Astrocyte (in vitro differentiated cells and primary cell): ENCODE data around the gene AP3S1. TPM values are rescaled to one million over a fixed set of nuclear protein-coding genes. Genes with fewer than 3 reads are reported as not detected.

Source experiments
- DNase-seq: peaks from one replicate; pipeline ENCODE4 v3.0.0-alpha.2; 2010; ENCODE audit warnings: low read depth
- FAIRE-seq: peaks from 2 replicates; lab custom pipeline; 2011; peaks lifted over from hg19 to GRCh38; lab: Jason Lieb, UNC
- H2AFZ ChIP-seq: 2 replicates; pipeline ENCODE4 v1.6.0; 2012; ENCODE audit warnings: low read depth, low read length, inconsistent platforms
- H3K27ac ChIP-seq: 2 replicates; pipeline ENCODE4 v1.5.1; 2011; ENCODE audit warnings: low read depth, low read length, inconsistent platforms
- H3K27me3 ChIP-seq: 2 replicates; pipeline ENCODE4 v1.6.0; 2011; ENCODE audit warnings: low read length, inconsistent platforms; ENCODE audit not compliant: insufficient read depth
- H3K36me3 ChIP-seq: 2 replicates; pipeline ENCODE4 v1.5.1; 2011; ENCODE audit warnings: low read length, inconsistent platforms; ENCODE audit not compliant: insufficient read depth
- H3K4me1 ChIP-seq: 2 replicates; pipeline ENCODE4 v1.5.1; 2011; ENCODE audit warnings: low read length, inconsistent platforms; ENCODE audit not compliant: insufficient read depth
- H3K4me2 ChIP-seq: 2 replicates; pipeline ENCODE4 v1.6.0; 2012; ENCODE audit warnings: low read length, inconsistent platforms
- H3K4me3 ChIP-seq: 2 replicates; pipeline ENCODE4 v1.5.1; 2011; ENCODE audit warnings: low read depth, mild to moderate bottlenecking, low read length, inconsistent platforms; ENCODE audit not compliant: insufficient read depth
- H3K79me2 ChIP-seq: 2 replicates; pipeline ENCODE4 v1.6.0; 2012; ENCODE audit warnings: mild to moderate bottlenecking, low read length, inconsistent platforms; ENCODE audit not compliant: insufficient read depth
- H3K9ac ChIP-seq: 2 replicates; pipeline ENCODE4 v1.6.0; 2012; ENCODE audit warnings: mild to moderate bottlenecking, low read length, inconsistent platforms
- H3K9me3 ChIP-seq: 2 replicates; pipeline ENCODE4 v1.5.1; 2012; ENCODE audit warnings: low read depth, mild to moderate bottlenecking, low read length, inconsistent platforms; ENCODE audit not compliant: insufficient read depth
- H4K20me1 ChIP-seq: 2 replicates; pipeline ENCODE4 v1.6.0; 2012; ENCODE audit warnings: low read length, inconsistent platforms; ENCODE audit not compliant: insufficient read depth
- H3K27ac Mint-ChIP-seq: one replicate; pipeline ENCODE4 v1.8.0; 2021; ENCODE audit warnings: mild to moderate bottlenecking, mixed read lengths; ENCODE audit not compliant: unreplicated experiment
- H3K27me3 Mint-ChIP-seq: one replicate; pipeline ENCODE4 v1.8.0; 2021; ENCODE audit warnings: low read depth, mixed read lengths; ENCODE audit not compliant: unreplicated experiment
- H3K36me3 Mint-ChIP-seq: one replicate; pipeline ENCODE4 v1.8.0; 2021; ENCODE audit warnings: low read depth, mixed read lengths; ENCODE audit not compliant: unreplicated experiment
- H3K4me1 Mint-ChIP-seq: one replicate; pipeline ENCODE4 v1.8.0; 2021; ENCODE audit warnings: low read depth, mixed read lengths; ENCODE audit not compliant: unreplicated experiment
- H3K4me3 Mint-ChIP-seq: one replicate; pipeline ENCODE4 v1.8.0; 2021; ENCODE audit warnings: mild to moderate bottlenecking, moderate library complexity, mixed read lengths; ENCODE audit not compliant: unreplicated experiment
- H3K9me3 Mint-ChIP-seq: one replicate; pipeline ENCODE4 v1.8.0; 2021; ENCODE audit warnings: mild to moderate bottlenecking, mixed read lengths; ENCODE audit not compliant: unreplicated experiment
- CTCF ChIP-seq: IDR thresholded peaks from 2 replicates; pipeline ENCODE4 v1.5.1; 2011; ENCODE audit warnings: low read depth, mild to moderate bottlenecking, inconsistent platforms, low read length, moderate library complexity; ENCODE audit not compliant: insufficient read depth
- EZH2 ChIP-seq: IDR thresholded peaks from 2 replicates; pipeline ENCODE4 v1.6.1; 2012; ENCODE audit warnings: mild to moderate bottlenecking, low read length, inconsistent platforms; ENCODE audit not compliant: insufficient read depth
- total RNA-seq: library from RNA; stranded (reverse); gene quantifications from 2 replicates; pipeline ENCODE4 v1.2.1, GENCODE V29; 2021

Gene AP3S1
- total RNA-seq, 1 donor from 2014 or later = 108 TPM

DNA sequence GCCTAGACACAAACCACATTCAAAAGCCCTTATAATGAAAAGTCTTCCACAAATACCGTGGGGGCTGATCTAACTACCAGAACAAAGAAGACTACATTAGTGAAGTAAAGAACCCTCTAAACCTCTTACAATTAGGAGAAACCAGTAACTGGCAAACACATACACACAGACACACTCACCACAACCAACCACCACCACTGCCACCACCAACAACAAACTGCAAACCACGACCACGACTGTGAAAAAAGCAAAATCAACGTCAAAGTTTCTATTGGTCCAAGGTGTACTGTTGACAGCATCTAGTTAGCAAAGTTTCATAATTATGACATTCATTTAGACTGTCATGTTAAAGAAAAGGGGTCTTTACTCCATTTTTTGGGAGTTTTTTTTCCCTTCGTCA lies 28.0 kb upstream of the AP3S1 start:
- H3K27me3 Mint-ChIP-seq = peaks cover 15% of the 10 kb centered on the region
- H3K4me3 Mint-ChIP-seq = no peak overlapping the region
- no peak for TF ChIP-seq EZH2
- TF ChIP-seq CTCF = no peak
- no peaks in the 10 kb centered on the region for H3K36me3 Mint-ChIP-seq
- Histone ChIP-seq H3K4me2 (peak overlapping the region; percentile 10), H3K27ac (no peak overlapping the region), H3K4me1 (peaks cover 10% of the 10 kb centered on the region), H3K27me3 (peaks cover 17% of the 10 kb centered on the region), H4K20me1 (no peaks in the 10 kb centered on the region), H3K36me3 (no peaks in the 10 kb centered on the region), H3K79me2 (no peaks in the 10 kb centered on the region), H3K9me3 (no peaks in the 10 kb centered on the region), H3K4me3 (no peak overlapping the region), H3K9ac (no peak overlapping the region), H2AFZ (no peak overlapping the region)
- DNase-seq (no peak), FAIRE-seq (no peak)
- no peaks in the 10 kb centered on the region for H3K9me3 Mint-ChIP-seq
- H3K4me1 Mint-ChIP-seq = no peaks in the 10 kb centered on the region
- no peak overlapping the region for H3K27ac Mint-ChIP-seq

DNA sequence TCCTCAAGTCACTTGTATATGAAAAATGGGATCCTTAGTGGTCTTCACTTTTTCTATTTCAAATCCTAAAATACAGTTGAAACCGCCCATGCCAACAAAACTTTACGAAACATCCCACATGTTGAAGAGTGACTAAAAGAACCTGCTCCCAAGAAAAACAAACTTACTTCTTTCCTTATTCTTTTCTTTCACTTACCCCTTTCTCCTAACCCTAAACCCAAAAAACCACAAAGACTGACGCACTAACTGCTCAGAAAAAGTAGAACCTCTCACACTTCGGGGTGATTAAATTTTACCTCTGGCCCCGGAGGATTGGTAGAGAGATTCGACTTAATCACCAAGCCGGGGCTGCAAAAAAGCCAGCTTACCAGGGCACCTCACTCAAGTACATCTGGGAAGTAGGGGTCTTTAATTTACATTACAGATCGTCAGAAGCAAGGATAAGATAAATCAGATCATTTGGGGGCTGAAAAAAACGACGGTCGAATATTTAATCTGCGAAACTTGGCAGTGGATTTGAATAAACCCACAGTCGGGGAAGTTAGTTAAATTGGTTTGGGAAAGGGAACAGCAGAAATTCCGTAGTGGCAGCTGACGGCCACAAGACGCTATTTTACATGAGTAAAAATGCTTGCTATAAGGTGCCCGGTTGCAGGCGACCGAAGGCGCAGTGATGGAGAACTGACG lies 26.6 kb upstream of the AP3S1 start:
- H4K20me1 ChIP-seq = no peaks in the 10 kb centered on the region
- H3K4me1 Mint-ChIP-seq = no peaks in the 10 kb centered on the region
- no peaks in the 10 kb centered on the region for H3K36me3 ChIP-seq
- peak overlapping the region; percentile 20 for H3K27ac Mint-ChIP-seq
- no peaks in the 10 kb centered on the region for H3K36me3 Mint-ChIP-seq
- H3K9me3 ChIP-seq = no peaks in the 10 kb centered on the region
- TF ChIP-seq CTCF = no peak
- DNase-seq (peak; percentile 51), FAIRE-seq (no peak)
- peaks cover 10% of the 10 kb centered on the region for H3K4me1 ChIP-seq
- no peak overlapping the region for H3K27ac ChIP-seq
- H3K27me3 ChIP-seq = peaks cover 17% of the 10 kb centered on the region
- H3K4me2 ChIP-seq = peak overlapping the region; percentile 98
- no peaks in the 10 kb centered on the region for H3K9me3 Mint-ChIP-seq
- H2AFZ ChIP-seq = peak overlapping the region; percentile 95
- H3K79me2 ChIP-seq = no peaks in the 10 kb centered on the region
- H3K9ac ChIP-seq = peak overlapping the region; percentile 79
- H3K4me3 ChIP-seq = peak overlapping the region; percentile 83
- H3K27me3 Mint-ChIP-seq = peaks cover 15% of the 10 kb centered on the region
- peak overlapping the region; percentile 80 for H3K4me3 Mint-ChIP-seq

DNA sequence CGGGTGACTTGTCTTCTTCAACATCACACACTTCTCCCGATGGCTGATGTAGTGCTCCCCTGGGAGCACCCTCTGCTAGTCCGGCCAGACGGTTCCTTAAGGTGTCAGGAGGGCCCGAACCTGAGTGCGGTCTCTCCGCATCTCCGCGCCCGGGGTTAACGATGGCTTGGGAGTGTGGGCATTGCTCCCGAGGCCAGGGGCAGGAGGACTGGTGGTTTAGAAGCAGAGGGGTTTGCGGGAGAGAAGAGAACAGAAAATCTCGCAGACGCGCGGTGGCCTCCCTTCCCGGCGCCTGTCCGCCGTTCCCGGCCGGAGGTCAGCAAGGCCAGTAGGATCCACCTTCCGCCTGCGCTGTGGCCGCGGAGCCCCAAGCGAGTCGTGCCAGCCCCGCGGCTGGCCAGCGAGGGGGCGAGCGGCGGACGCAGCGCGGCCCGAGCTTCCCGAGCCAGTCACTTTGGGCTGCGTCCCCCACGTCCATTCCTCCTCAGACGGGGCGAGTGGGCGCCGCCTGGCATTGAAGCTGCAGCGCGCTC lies 26.0 kb upstream of the AP3S1 start:
- Histone ChIP-seq H3K79me2 (no peaks in the 10 kb centered on the region), H3K4me3 (peak overlapping the region; percentile 83), H3K27me3 (peaks cover 17% of the 10 kb centered on the region), H3K36me3 (no peaks in the 10 kb centered on the region), H3K4me2 (peak overlapping the region; percentile 98), H3K9me3 (no peaks in the 10 kb centered on the region), H3K9ac (peak overlapping the region; percentile 79), H3K4me1 (peaks cover 10% of the 10 kb centered on the region), H3K27ac (no peak overlapping the region), H2AFZ (peak overlapping the region; percentile 95), H4K20me1 (no peaks in the 10 kb centered on the region)
- peaks cover 15% of the 10 kb centered on the region for H3K27me3 Mint-ChIP-seq
- no peak for FAIRE-seq
- no peaks in the 10 kb centered on the region for H3K9me3 Mint-ChIP-seq
- DNase-seq = peak; percentile 1
- H3K4me3 Mint-ChIP-seq = peak overlapping the region; percentile 91
- TF ChIP-seq CTCF (no peak), EZH2 (peak; percentile 75)
- no peaks in the 10 kb centered on the region for H3K4me1 Mint-ChIP-seq
- H3K27ac Mint-ChIP-seq = no peak overlapping the region
- H3K36me3 Mint-ChIP-seq = no peaks in the 10 kb centered on the region
